Measurements from ENCODE around the gene MBD6. TPM values are rescaled to one million over a fixed set of nuclear protein-coding genes. Genes with fewer than 3 reads are reported as not detected.
"Not testable (repeated sequence)": the region's sequence is repeated elsewhere in the genome, so short reads cannot be mapped to it uniquely, and the experiment has no call there.

The MBD6 gene
- polyA plus RNA-seq, 12 donors, result 28.7 to 61.8 (median 39.2) TPM; not detected in 1

- DNase-seq, result no peak
Measured at GRCh38 chr12:57488402-57489156, 34.0 kb upstream of the MBD6 start.

- DNase-seq, result no peak
Measured at GRCh38 chr12:57489157-57489641, 33.4 kb upstream of the MBD6 start.

GRCh38 chr12:57490126-57490525 is 32.5 kb upstream of the MBD6 start:
- no peak for DNase-seq

- DNase-seq, result no peak
Measured at GRCh38 chr12:57491393-57492280, 31.0 kb upstream of the MBD6 start.

- DNase-seq, result not testable (repeated sequence)
Measured at GRCh38 chr12:57495051-57495701, 27.4 kb upstream of the MBD6 start.

- no peak for DNase-seq
Measured at GRCh38 chr12:57496822-57497221, 25.8 kb upstream of the MBD6 start.

- DNase-seq, result no peak
Measured at GRCh38 chr12:57497223-57498131, 25.1 kb upstream of the MBD6 start.

GRCh38 chr12:57498132-57498502 is 24.5 kb upstream of the MBD6 start:
- DNase-seq, result no peak

- DNase-seq, result no peak
Measured at GRCh38 chr12:57498571-57498970, 24.1 kb upstream of the MBD6 start.

- no peak for DNase-seq
Measured at GRCh38 chr12:57500213-57500612, 22.4 kb upstream of the MBD6 start.

- not testable (repeated sequence) for DNase-seq
Measured at GRCh38 chr12:57502311-57502969, 20.2 kb upstream of the MBD6 start.

- not testable (repeated sequence) for DNase-seq
Measured at GRCh38 chr12:57506541-57506940, 16.1 kb upstream of the MBD6 start.

- not testable (repeated sequence) for DNase-seq
Measured at GRCh38 chr12:57507796-57508195, 14.8 kb upstream of the MBD6 start.

GRCh38 chr12:57511161-57511560 is 11.5 kb upstream of the MBD6 start:
- DNase-seq, result no peak

- no peak for DNase-seq
Measured at GRCh38 chr12:57511588-57512325, 10.9 kb upstream of the MBD6 start.

- DNase-seq, result no peak
Measured at GRCh38 chr12:57512665-57513064, 10.0 kb upstream of the MBD6 start.

GRCh38 chr12:57513266-57513665 is 9.4 kb upstream of the MBD6 start:
- DNase-seq, result no peak

- DNase-seq, result not testable (repeated sequence)
Measured at GRCh38 chr12:57513677-57514076, 8.9 kb upstream of the MBD6 start.

GRCh38 chr12:57514246-57514645 is 8.4 kb upstream of the MBD6 start:
- not testable (repeated sequence) for DNase-seq

Data from muscle of arm (tissue), 12 donors.